GM19328 (cell line): ENCODE measurements around the gene ST6GAL1.

Source experiments
- ATAC-seq: cut with Tn5 transposase; IDR thresholded peaks from one replicate; pipeline ENCODE4 v1.9.1; 2021; ENCODE audit warnings: mild to moderate bottlenecking, moderate library complexity; ENCODE audit not compliant: unreplicated experiment

Gene ST6GAL1

GRCh38 chr3:186915806-186916796, 14.2 kb upstream of the ST6GAL1 start:
- no peak for ATAC-seq

DNA sequence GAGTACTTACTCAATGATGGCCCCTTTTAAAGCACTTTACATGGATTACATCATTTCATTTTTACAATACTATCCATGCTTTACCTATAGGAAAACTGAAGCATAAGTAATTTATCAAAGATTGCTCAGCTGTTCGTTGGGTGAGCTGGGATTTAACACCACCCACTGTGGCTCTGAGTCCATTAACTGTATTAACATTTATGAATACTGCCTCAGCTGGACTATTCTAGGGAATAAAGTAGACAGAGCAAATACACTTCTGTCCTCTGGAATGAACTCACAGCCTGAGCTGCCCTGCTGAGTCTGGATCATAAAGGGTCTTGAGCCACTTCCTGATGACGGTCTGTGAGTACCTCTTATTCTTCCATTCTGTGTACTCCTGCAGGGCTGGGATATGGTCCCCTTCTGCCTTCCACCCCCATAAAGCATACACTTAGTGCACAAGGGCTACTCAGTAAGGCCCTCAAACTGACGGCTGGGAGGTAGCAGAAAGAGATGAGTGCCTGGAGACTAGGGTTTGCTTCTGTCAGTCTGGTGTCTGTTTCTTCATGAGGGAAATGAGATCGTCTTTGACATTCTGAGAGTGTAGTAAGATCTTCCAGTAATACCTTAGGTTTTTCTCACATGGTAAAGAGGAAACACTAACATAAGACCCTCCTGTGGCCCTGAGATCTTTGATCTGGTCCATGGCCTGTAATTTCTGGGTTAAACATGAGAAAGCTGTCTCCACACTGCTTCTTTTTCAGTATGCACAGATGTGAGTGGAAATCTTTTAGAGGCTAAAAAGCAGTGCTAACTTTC, 12.6 kb upstream of the ST6GAL1 start:
- no peak for ATAC-seq

GRCh38 chr3:186920301-186920700, 10.0 kb upstream of the ST6GAL1 start:
- ATAC-seq, result no peak

DNA sequence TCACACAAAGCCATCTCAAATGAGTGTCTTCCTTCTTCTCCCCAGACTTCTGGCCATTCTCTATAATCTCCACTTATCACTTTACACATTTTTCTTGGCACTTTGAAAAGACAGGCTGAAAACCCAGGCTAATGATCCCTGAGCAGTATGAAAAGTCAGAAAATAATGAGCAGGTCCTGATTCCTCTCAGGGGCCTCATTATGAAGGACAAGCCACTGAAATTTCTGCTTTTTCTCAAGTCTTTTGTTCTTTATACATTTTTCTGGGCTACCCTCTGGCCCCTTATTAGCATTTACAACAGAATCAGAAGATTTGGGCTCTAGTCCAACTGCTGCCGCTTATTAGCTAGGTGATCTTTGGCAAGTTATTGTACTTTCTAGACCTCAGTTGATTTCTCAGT, 9.5 kb upstream of the ST6GAL1 start:
- no peak for ATAC-seq

GRCh38 chr3:186921578-186921977, 8.7 kb upstream of the ST6GAL1 start:
- no peak for ATAC-seq

- ATAC-seq, result no peak
Observed at GRCh38 chr3:186922224-186922623, 8.1 kb upstream of the ST6GAL1 start.

DNA sequence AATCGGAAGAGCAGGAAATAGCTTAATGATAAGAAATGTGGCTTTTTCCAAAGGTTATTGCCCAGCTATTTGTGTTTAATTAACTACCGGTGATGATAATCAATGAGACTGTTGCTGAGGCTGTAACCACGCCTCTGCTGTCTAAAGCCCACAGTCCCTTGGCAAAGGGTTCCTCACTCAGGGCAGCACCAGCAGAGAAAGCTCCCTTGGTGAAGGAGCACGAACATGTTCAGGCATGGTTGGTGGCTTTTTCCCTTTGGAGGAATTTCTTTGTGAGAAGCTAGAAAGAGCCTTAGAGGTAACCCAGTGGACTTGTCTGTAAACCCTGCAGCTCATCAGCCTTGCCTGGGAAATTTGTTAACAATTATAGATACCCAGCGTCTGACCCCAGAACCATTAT, 7.5 kb upstream of the ST6GAL1 start:
- no peak for ATAC-seq

GRCh38 chr3:186923241-186923640, 7.1 kb upstream of the ST6GAL1 start:
- ATAC-seq, result no peak

DNA sequence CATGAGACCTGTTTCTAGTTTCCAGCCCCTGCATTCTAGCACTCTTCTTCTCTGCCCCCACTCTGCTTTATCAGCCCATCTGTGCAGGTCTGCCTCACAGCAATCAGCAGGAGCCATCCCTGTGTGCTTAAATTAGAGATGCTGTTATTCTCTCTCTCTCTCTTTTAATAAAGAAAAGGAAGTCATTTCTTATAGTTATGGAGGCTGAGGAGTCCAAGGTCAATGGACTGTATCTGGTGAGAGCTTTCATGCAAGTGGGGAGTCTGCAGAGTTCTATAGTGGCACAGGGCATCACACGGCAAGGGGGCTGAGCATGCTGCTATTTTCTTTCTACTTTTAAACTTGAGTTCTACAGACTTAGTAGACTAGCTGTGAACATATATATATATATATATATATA, 4.5 kb upstream of the ST6GAL1 start:
- ATAC-seq, result no peak

- no peak for ATAC-seq
Observed at GRCh38 chr3:186929186-186929585, 1.1 kb upstream of the ST6GAL1 start.

GRCh38 chr3:186929685-186930084, 641 bp upstream of the ST6GAL1 start:
- ATAC-seq, result no peak

DNA sequence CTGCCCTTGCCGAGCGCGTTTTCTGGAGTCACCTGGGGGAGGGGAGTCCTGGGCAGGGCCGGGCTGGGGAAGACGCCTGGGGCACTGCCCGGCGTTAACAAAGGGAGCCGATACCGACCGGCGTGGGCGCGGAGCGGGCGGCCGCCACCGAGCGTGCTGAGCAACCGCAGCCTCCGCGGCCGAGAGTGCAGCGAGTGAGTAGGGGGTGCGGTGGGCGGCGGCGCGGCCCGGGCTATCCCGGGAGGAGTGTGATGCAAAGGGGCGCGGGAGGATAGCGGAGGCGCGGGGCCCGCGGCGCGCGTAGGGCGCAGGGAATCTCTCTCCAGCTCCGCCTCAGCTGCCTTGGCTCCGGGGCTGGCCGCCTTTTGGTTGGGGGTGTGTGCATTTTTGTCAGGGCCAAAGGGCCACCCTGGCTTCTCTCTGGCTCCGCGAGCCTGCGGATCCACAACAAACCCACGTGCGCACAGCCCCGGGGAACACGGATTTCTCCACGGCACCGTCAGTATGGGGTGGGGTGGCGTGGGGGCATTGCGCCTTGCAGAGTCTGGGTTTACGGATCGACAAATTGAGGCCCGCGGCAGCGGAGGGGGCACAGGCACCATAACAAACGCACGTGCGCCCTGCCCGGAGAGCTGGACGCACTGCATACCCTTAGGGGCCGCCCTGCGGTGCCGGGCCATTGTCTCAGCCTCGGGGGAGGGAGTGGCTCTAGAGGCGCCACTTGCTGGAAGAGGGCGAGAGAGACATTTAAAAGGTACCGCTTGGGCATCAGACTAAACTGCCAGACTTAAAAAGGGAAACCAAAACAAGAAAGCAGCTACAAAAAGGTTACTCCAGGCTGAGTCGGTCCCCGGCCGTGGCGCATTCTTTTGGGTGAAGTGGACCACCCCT, 560 bp downstream of the ST6GAL1 start:
- peak; percentile 42 for ATAC-seq

- ATAC-seq, result peak; percentile 38
Observed at GRCh38 chr3:186931532-186932280, 1.4 kb downstream of the ST6GAL1 start.

DNA sequence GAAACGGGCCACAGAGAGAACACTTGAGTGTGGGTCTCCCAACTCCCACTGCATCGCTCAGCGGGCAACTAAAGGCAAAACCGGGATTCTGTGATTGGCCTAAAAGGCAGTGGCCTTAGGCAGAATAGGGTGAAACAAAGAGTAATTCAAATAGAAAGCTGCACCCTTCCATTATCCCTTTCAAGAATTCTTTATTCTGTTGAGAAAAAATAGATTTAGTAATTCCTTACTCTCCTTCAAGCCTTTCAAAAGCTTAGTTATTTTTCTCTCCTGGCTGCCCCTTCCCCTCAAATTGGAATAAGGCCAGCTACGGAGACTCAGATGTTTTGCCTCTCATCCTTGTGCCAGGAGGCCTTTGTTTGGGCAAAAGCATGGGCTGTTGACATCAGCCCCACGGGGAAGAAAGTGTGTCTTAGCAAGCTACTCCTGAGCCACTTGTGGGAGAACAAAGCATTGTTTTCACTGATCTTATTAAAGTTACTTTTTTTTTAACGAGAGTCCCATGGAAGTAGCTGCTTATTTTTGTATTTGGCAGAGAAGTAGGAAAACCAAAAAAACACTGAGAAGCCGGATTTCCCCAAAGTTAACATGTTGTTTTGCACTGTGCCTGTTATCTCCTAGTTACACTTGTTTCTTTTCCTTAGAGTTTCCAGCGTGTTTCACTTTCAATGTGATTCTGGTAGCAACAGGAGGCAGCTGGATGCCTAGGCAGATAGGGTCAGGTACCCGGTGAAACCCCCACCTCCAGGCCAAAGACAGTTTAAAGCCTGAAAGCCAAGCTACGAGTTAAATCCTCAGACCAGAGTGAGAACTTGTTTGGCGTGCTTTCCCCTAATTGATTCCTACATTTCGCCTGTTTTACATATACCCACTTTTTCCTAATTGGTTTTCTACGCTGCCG, 2.2 kb downstream of the ST6GAL1 start:
- no peak for ATAC-seq

DNA sequence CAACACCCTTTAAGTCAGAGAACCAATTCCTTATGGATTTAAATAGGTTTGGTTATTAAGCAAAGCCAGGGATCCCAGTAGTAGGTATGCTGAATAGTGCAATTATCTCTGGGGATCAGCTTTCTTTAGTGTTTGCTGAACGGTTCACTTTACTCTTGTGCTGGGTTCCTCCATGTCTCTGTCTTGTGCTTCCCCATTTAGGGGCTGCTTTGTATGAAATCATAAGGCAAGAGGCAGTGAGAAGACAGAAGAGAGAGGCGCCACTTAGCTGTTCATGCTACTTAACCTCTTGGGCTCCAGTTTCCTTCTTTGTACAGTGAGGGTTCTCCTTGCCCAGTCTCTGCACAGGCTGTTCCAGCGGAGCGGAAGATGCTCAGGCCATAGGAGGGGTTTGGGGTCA, 3.5 kb downstream of the ST6GAL1 start:
- ATAC-seq, result no peak

GRCh38 chr3:186935133-186935532, 4.8 kb downstream of the ST6GAL1 start:
- ATAC-seq, result no peak

GRCh38 chr3:186937017-186937875, 6.9 kb downstream of the ST6GAL1 start:
- ATAC-seq, result no peak

DNA sequence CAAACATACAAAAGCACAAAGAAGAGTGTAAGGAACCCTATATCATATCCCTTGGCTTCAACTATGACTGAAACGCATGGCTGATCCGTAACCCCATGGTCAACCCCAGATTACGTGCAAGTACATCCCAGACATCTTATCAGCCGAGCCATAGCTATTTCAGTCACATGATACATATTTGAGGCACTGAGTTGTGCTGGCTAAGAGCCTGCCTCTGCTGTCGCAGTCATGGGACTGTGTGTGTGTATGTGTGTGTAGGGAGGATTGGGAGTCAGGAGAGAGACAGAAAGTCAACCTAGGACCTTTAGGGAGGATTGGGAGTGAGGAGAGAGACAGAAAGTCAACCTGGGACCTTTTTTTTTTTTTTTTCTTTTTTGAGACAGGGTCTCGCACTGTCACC, 8.4 kb downstream of the ST6GAL1 start:
- no peak for ATAC-seq
